T-helper 1 cell treated with Interleukin-12 subunit alpha and Interleukin-12 subunit beta and Interleukin-4 antibody, amounts not matched to agents 30 μg/mL and 1 μg/mL, for 36 hours (primary cell): Measurements from ENCODE around the gene SYT4.

Experiments used
- H3K27ac Mint-ChIP-seq: one replicate; pipeline ENCODE4 v1.8.0; 2021; ENCODE audit warnings: mild to moderate bottlenecking, mixed read lengths
- H3K27me3 Mint-ChIP-seq: one replicate; pipeline ENCODE4 v1.8.0; 2021; ENCODE audit warnings: low read depth, mixed read lengths
- H3K36me3 Mint-ChIP-seq: one replicate; pipeline ENCODE4 v1.8.0; 2021; ENCODE audit warnings: low read depth, mixed read lengths
- H3K4me1 Mint-ChIP-seq: one replicate; pipeline ENCODE4 v1.8.0; 2021; ENCODE audit warnings: low read depth, mixed read lengths
- H3K4me3 Mint-ChIP-seq: one replicate; pipeline ENCODE4 v1.8.0; 2021; ENCODE audit warnings: mild to moderate bottlenecking, moderate library complexity, mixed read lengths
- H3K9me3 Mint-ChIP-seq: one replicate; pipeline ENCODE4 v1.8.0; 2021; ENCODE audit warnings: mixed read lengths

Gene SYT4

DNA sequence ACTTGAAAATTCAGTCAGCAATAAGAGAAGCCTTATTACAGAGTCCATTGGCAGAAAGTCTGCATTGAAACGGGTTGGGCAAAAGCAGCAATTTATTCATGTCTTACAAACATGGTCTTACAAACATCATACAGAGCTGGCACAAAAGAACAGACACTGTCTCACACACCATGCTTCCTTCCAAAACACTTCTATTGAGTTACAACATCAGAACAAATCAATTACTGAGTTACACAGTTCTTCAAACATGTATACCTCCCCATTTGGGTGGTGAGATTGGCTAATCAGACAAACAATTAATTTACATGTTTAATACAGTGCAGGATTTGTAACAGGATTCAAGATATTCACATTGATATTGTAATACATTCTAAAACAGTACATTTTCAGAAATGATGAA, 9.5 kb downstream of the SYT4 start:
- Mint-ChIP-seq H3K27ac (no peak overlapping the region), H3K9me3 (peaks cover 4% of the 10 kb centered on the region), H3K4me3 (no peak overlapping the region), H3K4me1 (no peaks in the 10 kb centered on the region), H3K36me3 (no peaks in the 10 kb centered on the region), H3K27me3 (no peaks in the 10 kb centered on the region)

DNA sequence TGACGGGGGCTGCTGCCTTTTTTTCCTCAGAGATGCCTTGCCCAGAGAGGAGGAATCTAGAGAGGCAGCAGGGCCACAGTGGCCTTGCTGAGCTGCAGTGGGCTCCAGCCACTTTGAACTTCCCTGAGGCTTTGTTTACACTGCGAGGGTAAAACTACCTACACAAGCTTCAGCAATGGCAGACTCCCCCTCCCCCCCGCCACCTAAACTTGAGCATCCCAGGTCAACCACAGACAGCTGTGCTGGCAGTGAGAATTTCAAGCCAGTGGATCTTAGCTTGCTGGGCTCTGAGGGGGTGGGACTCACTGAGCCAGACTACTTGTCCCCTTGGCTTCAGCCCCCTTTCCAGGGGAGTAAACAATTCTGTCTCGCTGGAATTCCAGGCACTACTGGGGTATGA, 11.8 kb downstream of the SYT4 start:
- H3K27me3 Mint-ChIP-seq: no peaks in the 10 kb centered on the region
- H3K4me1 Mint-ChIP-seq: no peaks in the 10 kb centered on the region
- no peak overlapping the region for H3K4me3 Mint-ChIP-seq
- H3K27ac Mint-ChIP-seq: no peak overlapping the region
- no peaks in the 10 kb centered on the region for H3K36me3 Mint-ChIP-seq
- H3K9me3 Mint-ChIP-seq: peaks cover 4% of the 10 kb centered on the region

DNA sequence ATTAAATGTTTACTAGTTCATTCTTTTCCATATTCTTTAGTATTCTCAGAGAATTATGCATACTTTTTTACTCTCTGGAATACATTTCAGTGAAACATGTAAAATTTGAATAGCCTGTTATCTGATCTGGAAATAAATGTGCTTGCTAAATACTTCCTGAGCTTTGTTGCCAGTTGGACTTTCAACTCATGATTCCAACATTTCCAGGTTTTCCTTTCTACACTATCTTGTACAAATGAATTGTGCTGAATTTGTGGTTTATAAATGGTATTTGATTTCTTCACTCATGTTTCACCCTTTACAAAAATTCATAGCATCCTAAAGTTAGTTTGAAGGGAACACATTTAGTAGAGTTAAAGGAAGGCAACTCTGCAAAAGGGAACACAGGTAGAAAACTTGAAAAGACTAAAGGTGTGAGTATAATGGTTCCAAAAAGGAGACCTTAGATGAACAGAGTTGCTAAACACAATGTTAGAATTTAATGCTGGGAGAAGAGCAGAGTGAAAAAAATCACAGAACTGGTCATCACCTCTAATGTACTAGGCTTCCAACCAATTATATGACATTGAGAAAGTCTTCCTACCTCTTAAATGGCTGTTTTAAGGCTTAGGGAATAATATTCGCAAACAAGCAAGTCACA, 28.6 kb downstream of the SYT4 start:
- Mint-ChIP-seq H3K27me3 (no peaks in the 10 kb centered on the region), H3K9me3 (no peaks in the 10 kb centered on the region)

DNA sequence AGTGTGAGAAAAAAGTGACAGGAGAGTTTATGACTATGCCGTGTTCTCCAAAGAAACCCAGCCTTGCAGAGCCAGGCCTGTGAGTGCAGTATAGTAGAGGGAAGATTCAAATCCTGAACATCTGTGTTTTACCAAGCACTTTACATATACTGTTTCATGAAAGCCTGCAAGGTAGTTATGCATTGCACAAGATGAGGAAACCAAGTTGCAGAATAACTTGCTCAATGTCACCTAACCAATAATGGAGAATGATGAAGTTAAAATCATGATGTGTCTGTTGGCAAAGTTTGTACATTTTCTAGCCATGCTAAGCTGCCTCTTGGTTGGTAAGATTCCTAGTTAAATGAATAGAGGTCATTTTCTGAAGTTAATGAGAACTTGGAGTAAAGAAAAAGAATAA, 29.3 kb downstream of the SYT4 start:
- Mint-ChIP-seq H3K9me3 (no peaks in the 10 kb centered on the region), H3K36me3 (no peaks in the 10 kb centered on the region), H3K27ac (no peak overlapping the region), H3K4me1 (no peaks in the 10 kb centered on the region), H3K4me3 (no peak overlapping the region), H3K27me3 (no peaks in the 10 kb centered on the region)

More for the DNA sequence above, 28.6 kb downstream of the SYT4 start:
- H3K36me3 Mint-ChIP-seq: no peaks in the 10 kb centered on the region
- no peak overlapping the region for H3K27ac Mint-ChIP-seq
- H3K4me3 Mint-ChIP-seq: no peak overlapping the region
- H3K4me1 Mint-ChIP-seq: no peaks in the 10 kb centered on the region

DNA sequence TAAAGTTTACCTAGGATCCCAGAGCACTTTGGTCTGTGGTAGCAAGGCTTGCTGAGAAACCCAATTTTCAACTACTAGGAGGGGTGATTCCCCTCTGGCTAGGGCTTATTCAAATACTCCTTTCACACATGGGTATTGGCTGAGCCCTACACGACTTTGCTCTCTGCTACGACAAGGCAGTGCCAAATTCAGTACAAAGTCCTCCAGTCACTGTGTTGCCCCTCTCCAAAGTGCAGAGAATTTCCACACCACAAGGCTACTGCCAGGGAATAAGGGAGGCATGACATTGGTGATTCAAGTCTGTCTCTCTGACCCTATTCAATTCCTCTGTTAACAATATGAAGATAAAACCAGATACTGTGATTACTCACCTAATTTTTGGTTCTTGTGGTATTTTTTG, 38.9 kb downstream of the SYT4 start:
- Mint-ChIP-seq H3K27me3 (no peaks in the 10 kb centered on the region), H3K4me1 (no peaks in the 10 kb centered on the region), H3K36me3 (no peaks in the 10 kb centered on the region), H3K27ac (no peak overlapping the region), H3K9me3 (peaks cover 12% of the 10 kb centered on the region), H3K4me3 (no peak overlapping the region)

DNA sequence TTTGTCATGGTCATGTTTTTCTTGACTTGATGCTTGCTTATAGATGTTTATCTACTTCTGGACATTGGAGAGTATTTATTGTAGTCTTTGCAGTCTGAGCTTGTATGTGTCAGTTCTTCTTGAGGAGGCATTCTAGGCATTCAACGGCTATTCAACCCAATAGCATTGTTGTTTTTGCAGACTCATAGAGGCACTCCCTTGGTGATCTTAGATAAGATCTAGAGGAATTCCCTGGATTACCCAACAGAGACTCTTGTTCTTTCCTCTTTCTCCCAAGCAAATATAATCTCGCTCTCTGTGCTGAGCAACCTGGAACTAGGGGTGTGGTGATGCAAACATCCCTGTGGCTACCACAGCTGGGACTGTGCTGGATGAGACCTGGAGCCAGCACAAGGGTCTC, 40.4 kb downstream of the SYT4 start:
- no peaks in the 10 kb centered on the region for H3K36me3 Mint-ChIP-seq
- no peaks in the 10 kb centered on the region for H3K27me3 Mint-ChIP-seq
- H3K4me3 Mint-ChIP-seq: no peak overlapping the region
- peaks cover 12% of the 10 kb centered on the region for H3K9me3 Mint-ChIP-seq
- H3K4me1 Mint-ChIP-seq: no peaks in the 10 kb centered on the region
- no peak overlapping the region for H3K27ac Mint-ChIP-seq

DNA sequence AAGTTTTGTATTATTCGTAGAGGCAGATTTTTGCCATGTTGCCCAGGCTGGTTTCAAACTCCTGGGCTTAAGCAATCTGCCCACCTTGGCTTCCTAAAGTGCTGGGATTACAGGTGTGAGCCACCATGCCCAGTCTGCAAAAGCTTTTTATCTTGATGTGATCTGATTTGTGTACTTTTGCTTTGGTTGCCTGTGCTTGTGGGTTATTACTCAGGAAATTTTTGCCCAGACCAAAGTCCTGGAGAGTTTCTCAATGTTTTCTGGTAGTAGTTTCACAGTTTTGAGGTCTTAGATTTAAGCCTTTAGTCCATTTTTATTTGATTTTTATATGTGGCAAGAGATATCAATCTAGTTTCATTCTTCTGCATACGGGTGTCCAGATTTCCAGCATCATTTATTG, 42.4 kb downstream of the SYT4 start:
- Mint-ChIP-seq H3K27ac (no peak overlapping the region), H3K36me3 (no peaks in the 10 kb centered on the region), H3K4me1 (no peaks in the 10 kb centered on the region), H3K9me3 (peaks cover 12% of the 10 kb centered on the region), H3K27me3 (no peaks in the 10 kb centered on the region), H3K4me3 (no peak overlapping the region)

DNA sequence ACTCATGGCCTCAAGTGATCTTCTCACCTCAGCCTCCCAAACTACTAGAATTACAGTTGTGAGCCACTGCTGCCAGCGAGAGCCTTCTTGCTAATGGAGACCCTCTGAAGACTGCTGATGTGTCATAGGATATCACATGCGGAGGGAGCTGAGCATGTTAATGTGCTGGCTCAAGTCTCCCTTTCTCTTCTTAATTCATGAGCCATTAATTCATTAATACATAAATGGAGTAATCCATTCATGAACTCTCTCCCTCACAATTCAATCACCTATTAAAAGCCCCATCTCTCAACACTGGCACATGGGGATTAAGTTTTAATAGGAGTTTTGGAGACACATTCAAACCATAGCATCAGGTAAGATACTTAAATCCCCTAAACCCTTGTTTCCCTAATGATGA, 54.8 kb downstream of the SYT4 start:
- H3K27ac Mint-ChIP-seq: no peak overlapping the region
- H3K4me1 Mint-ChIP-seq: no peaks in the 10 kb centered on the region
- peaks cover 3% of the 10 kb centered on the region for H3K9me3 Mint-ChIP-seq
- no peaks in the 10 kb centered on the region for H3K27me3 Mint-ChIP-seq
- H3K4me3 Mint-ChIP-seq: no peak overlapping the region
- no peaks in the 10 kb centered on the region for H3K36me3 Mint-ChIP-seq

DNA sequence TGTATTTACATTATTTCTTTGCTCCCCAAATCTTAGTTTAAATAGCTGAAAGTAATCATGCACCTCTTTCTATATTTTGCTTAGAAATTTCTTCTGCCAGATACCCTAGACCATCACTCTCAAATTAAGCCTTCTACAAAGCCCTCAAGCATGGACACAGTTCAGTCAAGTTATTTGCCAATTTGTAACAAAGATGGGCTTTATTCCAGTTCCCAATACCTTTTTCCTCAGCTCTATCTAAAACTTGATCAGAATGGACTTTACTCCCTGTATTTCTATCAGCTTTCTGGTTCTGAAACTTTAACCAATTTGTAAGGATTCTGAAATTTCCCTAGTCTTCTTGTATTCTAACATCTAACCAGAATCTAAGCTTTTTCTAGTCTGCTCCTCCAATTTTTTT, 56.6 kb downstream of the SYT4 start:
- Mint-ChIP-seq H3K4me1 (no peaks in the 10 kb centered on the region), H3K4me3 (no peak overlapping the region), H3K27ac (no peak overlapping the region), H3K9me3 (peaks cover 11% of the 10 kb centered on the region), H3K36me3 (no peaks in the 10 kb centered on the region), H3K27me3 (no peaks in the 10 kb centered on the region)
